WI38 (cell line): ENCODE results near the gene TMA7.

ENCODE experiments used
- H3K4me3 ChIP-seq: 2 replicates; pipeline ENCODE4 v1.5.1; 2011; ENCODE audit warnings: low read depth, mild to moderate bottlenecking, control low read depth, low read length
- TF ChIP-seq, protein P1 (sequence below): IDR thresholded peaks from 2 replicates; pipeline ENCODE4 v1.5.1; 2012; ENCODE audit warnings: low read depth, mild to moderate bottlenecking, control low read depth, low read length

The TMA7 gene

DNA sequence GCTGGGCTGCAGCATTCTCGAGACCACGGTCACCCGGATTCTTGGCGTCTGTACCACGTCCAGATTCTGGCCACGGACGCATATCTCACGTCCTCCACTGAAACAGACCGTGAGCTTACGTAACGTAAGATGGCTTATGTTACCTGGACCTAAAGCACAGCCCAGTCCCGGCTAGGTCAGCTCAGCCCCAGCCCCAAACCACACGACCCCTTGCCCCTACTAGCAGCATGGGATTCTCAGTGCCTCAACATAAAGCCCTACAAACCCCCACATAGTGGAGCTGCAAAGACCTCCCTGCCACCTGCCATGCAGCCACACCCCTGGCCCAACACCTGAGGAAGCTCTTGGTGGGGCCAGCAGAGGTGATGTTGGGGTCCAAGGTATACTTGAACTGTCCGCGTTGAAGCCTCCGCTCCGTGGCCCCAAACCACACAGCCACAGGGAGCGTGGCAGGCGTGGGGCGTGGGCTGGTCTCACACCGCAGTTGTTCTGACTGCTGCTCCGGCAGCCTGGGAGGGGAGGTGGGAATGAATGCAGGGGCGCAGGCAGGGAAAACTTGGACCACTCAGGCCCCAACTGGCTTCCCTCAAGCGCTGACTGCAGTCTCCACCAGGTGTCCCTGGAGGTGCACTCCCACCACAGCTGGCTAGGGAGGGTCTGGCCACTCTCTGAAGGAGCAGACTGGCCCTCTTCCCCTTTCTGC lies 24.7 kb upstream of the TMA7 start:
- no peak overlapping the region for H3K4me3 ChIP-seq
- TF ChIP-seq, protein P1, sequence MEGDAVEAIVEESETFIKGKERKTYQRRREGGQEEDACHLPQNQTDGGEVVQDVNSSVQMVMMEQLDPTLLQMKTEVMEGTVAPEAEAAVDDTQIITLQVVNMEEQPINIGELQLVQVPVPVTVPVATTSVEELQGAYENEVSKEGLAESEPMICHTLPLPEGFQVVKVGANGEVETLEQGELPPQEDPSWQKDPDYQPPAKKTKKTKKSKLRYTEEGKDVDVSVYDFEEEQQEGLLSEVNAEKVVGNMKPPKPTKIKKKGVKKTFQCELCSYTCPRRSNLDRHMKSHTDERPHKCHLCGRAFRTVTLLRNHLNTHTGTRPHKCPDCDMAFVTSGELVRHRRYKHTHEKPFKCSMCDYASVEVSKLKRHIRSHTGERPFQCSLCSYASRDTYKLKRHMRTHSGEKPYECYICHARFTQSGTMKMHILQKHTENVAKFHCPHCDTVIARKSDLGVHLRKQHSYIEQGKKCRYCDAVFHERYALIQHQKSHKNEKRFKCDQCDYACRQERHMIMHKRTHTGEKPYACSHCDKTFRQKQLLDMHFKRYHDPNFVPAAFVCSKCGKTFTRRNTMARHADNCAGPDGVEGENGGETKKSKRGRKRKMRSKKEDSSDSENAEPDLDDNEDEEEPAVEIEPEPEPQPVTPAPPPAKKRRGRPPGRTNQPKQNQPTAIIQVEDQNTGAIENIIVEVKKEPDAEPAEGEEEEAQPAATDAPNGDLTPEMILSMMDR, result no peak

DNA sequence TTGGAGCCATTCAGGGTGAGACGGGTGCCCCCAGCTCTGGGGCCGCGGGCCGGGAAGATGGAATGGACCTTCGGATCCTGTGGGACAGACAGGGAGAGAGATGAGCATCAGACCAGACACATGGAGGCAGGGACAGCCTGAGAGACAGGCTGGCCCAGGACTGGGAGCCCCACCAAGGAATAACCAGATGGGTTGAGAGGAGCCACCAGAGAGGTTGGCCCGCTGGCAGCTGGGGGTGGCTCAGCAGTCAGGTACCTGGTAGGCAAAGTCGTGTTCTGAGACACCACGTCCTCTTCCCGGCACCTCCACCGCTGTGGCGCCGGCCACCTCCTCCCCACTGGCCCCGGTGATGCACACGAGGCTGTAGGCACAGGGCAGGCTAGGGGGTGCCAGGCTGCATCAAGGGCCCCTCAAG lies 24.0 kb upstream of the TMA7 start:
- no peak overlapping the region for H3K4me3 ChIP-seq
- TF ChIP-seq, protein P1, result no peak

DNA sequence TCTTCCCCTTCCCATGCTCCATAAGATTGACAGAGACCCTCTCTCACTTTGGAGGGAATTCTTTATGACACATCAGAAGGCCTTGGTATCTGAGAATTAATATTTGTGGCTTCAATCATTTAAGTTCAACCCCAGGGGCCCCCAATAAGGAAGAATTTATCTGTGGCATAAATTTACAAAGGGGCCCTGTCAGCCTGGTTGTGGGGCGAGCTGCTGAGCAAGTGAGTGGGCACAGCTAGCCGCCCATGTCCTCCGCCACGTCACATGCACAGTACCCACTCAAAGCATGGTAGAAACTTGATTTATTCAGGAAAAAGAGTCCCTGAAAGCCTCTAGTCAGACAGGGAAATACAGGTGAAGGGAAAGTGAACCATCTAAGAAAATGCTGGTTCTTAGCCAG lies 23.5 kb upstream of the TMA7 start:
- TF ChIP-seq, protein P1, result no peak

DNA sequence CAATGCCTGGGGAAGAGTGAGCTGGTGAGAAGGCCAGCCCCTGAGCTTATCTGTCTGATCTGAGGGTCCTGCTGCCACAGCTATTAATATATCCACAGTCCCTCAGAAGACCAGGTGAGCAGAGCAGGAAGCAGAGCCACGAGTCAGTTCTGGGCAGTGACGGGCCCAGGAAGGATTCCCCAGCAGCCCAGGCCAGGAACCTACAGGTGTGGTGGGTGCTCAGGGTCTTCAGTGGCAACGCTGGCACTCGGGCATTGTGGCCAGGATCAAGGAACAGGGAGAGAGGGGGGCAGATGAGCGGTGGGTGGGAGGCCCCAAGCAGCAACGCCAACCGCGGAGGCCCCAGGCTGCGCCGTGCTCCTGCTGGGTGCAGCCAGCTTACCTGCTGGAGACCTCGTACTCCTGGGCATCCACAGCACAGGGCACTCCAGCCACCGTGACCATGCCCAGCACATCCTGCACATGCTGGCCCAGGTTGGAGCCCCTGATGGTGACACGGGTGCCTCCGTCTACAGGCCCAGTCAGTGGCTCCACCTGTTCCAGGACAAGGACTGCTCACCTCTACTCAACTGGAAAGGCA lies 22.4 kb upstream of the TMA7 start:
- no peak overlapping the region for H3K4me3 ChIP-seq

More for the DNA sequence above, 23.5 kb upstream of the TMA7 start:
- H3K4me3 ChIP-seq, result no peak overlapping the region

DNA sequence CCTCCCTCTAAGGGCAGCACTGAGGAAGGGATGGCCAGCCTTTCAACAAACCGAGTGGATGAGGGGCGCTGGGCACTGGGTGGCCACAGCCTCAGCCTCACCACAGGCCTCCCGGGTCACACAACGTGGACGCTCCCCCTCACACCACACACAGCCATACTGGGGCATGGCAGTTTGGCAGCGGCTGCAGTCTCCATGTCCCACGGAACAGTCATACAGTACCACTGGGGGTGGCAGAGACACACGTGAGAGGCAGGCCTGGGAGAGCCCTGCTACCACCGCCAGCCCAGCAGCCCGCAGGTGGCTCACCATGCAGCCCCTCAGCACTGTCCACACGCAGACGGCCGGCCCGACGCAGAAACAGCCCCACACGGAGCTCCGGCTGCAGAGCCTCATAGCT lies 21.9 kb upstream of the TMA7 start:
- no peak overlapping the region for H3K4me3 ChIP-seq
- TF ChIP-seq, protein P1, result no peak

More for the DNA sequence above, 22.4 kb upstream of the TMA7 start:
- TF ChIP-seq, protein P1, result no peak

DNA sequence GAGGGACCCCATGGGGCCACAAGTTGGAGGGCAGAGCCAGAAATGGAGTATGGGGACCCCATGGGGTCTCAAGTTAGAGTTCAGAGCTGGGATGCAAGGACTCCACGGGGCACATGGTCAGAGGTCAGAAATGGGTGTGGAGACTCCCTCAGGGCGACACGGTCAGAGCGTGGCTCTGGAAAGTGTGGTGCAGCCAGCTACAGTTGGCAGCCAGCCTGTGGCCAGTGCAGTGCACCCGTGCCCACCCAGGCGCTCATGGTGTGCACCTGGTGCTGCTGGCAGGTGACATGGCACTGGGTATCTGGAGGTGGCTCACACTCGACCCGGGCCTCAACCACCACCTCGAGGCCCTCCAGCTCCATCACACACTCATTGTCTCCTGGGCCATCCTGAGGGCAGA lies 21.4 kb upstream of the TMA7 start:
- TF ChIP-seq, protein P1, result no peak

DNA sequence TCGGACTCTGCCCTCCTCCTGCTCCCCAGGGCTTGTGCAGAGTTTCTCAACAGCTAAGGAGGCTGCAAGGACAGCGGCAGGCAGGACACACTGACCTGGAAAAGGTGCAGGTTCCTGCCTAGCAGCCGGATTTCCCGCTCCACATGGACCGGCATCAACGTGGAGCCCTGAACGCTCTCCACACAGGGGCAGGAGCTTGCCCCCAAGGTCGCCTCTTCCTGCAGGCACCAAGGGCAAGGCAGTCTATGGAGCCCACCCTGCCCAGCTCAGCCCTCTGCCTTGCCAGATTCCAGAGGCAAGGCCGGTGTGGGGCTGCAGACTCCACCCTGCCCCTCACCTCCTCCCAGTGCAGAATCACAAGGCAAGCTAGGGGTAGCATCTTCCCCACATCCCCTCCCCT lies 20.9 kb upstream of the TMA7 start:
- H3K4me3 ChIP-seq, result no peak overlapping the region
- TF ChIP-seq, protein P1, result no peak

More for the DNA sequence above, 21.4 kb upstream of the TMA7 start:
- H3K4me3 ChIP-seq, result no peak overlapping the region
